Activated T-cell treated with anti-CD3 and anti-CD28 coated beads, Interleukin-2, amount 50 U/mL, for 1 hour (primary cell): ENCODE measurements around the gene POLR2M.

ENCODE experiments used
- DNase-seq: peaks from one replicate; pipeline ENCODE4 v3.0.0-alpha.2; 2020

Gene POLR2M

DNA sequence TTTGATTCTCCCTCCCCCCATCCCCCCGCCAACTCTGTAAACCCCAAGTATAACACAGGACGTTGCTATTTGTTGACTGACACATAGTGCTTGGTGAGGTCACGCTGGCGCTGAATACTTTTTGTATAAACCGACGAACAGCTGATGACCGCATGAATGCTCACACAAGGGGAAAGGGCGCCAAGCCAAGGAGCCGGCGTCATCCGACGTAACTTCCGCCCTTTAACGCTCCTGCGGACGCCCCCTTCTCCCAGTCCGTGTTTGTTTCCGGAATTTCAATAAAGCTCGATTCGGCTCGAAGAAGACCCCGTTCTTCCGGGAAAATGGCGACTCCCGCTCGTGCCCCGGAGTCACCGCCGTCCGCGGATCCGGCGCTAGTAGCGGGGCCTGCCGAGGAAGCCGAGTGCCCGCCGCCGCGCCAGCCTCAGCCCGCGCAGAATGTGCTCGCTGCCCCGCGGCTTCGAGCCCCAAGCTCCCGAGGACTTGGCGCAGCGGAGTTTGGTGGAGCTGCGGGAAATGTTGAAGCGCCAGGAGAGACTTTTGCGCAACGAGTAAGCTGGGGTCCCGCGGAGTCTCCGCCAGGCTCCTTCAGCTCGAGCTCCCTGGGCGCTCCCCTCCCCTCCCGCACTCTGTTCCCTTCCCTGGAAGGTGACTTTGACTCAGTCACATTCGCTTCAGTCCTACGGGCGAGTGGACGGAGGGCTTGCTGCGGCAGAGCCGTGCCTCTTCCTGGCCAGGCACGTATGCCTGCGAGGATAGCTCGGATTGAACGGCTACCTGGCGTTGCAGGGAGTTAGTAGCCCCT is at the start of gene POLR2M:
POLR2M (plus strand) TSS at position 310 of the 805 bp plus-strand sequence; CDS start at position 439, 129 bp downstream.
- peak; percentile 86 for DNase-seq

DNA sequence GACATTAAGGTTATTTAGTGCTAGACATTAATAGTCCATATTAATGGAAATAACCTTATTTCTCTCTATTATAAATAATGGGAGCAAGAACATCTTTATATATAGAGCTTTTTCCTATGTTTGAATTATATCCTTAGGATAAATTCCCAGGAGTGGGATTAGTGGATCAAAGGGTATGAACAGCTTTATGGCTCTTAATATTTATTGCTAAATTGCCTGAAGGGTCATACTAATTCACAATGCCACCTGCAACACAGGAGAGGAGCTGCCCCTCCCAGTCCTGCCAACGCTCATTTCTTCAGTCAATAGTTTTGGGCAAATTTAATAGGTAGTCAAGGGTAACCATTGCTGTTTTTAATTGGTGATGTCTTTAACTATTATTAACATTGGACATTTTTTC is 48.9 kb upstream of the POLR2M start:
- DNase-seq: no peak

DNA sequence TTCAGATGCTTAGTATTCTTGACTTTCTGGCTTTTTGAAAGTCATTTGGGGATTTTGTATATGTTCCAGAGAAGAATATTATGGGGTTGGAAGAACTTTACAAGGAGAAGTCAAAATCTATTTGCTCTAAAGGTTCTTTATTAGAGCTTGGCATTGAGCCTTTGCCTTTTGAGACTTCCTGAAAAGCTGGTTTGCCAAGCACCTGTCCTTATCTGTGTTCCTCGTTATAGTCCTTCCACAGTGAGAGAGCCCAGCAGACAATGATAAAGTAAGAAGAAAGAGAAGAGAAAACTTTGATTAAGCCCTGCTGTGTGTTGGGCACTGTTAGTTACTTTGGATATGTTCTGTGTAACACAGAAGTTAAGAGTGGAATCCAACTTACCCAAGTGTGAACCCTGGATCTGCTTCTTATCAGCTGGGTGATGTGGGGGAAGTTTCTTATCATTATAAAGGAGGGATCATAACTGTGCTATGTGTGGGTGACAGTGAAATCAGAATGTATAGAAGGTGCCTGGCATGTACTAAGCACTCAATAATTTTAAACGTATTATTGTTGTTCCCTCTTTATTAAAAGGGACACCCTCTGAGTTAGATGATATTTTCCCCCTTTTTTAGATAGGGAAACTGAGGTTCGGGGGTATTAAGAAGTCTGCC is 44.3 kb upstream of the POLR2M start:
- DNase-seq: no peak

DNA sequence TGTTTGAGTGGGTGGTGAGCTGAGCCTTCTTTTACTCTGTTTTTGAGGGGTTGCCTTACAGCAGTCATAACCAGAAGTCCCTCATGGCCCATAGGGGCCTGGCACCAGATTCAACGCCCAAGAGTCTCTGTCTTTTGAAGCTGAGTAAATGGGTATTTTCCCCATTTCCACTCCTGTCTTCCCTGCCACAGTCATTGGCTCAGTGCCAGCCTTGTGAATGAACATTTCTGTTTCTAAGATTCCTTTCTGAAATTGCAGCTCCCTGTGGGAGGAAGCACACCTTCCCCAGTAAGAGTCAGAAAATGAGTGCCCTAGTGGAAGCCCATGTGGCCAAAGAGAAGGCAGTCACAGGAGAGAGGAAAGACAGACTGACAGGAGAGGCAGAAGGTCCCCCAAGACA is 43.7 kb upstream of the POLR2M start:
- no peak for DNase-seq

DNA sequence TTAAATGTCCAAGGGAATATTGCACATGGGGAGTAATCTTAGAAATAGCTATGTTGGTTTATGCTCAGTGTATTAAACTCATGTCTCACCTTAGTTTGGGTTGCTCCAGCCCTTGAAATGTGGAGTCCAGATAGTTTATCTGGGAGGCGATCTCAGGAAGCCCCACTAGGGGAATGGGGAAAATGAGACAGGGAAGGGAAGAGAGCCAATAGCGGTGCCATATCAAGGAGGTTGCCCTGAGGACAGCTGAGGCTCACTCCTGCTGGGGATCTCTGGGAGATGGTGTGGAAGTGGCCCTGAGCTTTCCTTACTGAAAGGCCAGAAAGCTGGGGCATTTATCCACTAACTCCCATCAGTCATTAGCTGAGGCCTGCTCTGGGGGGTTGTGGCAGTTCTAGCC is 43.3 kb upstream of the POLR2M start:
- no peak for DNase-seq

DNA sequence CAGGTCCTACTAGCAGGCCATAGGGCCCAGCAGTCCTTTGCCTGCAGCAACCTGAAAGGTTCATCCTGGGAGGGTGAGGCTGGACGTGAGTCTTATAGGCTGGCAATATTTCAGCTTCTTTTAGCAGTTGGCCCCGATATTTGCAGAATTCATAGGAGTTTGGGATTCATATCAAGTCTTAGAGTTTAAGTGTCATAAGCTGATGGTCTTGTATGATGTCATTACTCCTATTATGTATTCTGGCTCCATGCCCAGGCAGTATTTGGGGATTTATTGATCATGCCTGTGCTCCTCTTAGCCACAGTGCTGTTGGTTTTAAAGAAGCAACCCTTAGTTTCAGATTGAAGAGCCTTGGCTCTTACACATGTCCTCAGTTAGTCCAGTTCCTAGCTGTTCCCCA is 41.3 kb upstream of the POLR2M start:
- DNase-seq: no peak

DNA sequence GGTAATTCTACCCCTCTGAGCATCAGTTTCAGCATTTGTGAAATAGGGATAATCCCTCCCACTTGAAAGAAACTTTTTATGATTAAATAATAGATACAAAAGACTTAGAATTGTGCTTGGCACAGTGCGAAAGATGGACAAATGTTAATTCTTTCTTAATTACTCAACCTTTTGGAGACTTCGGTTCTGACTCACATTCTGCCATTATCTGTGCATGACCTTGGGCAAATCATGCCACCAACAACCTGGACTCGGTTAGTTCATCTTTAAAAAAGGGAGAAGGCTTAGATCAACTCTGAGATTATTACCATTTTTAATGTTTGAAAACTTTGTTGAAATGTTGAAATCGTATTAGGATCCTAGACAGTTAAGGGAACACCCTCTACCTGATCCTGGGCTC is 40.6 kb upstream of the POLR2M start:
- no peak for DNase-seq

DNA sequence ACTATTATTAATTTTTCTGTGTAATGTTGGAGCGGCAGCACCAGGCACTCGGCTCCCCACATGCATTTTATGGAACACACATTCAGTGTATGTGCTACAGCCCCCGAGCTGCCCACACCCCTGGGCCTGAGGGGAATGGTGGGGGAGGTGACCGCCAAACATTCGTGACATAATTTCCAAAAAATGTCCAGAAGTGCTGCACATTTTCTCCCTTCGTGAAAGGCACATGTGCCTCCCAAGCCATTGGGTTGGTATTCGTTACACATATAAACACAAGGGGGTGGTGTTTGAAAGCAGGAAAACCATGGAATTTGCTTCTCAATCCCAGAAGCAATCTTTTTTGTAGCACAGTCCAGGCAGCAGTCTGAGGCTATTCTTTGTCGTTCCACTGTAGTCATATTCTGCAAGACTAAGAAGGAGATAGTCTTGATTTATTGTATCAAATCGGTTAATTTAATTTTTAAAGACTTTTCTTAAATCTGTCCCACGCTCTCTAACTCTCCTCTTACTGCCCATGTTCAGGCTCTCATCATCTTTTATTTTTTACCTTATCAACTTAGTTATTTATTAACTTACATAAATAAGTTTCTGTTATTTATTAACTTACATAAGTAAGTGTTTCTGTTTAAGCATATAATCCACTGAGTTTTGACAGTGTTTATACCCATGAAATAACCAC is 39.2 kb upstream of the POLR2M start:
- no peak for DNase-seq

DNA sequence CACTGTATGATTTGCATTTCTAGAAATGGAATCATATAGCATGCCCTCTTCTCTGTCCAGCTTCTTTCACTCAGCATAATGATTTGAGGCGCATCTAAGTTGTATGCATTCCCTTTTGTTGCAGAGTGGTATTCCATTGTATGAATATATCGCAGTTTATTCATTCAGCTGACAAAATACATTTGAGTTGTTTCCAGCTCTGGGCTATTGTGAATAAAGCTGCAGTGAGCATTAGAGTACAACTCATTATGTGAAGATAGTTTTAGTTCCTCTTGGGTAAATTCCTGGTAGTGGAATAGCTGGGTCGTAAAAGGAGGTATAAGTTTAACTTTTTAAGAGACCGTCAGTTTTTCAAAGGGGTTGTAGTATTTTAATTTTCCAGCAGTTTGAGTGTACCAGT is 38.5 kb upstream of the POLR2M start:
- no peak for DNase-seq

DNA sequence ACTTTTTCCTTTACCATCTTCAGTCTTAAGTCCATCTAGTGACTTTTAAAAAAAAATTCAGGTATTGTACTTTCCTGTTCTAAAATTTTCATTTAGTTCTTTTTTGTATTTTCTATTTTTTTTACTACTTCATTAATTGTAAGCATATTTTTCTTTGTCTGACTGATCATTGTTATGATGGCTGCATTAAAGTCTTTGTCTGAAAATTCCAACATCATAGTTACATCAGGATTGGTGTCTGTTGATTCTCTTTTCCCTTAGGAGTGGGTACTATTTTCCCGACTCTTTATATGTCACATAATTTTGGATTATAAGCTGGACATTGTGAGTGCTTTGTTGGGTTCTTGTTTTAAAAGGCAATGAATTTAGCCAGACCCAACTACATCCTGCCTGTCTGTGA is 34.9 kb upstream of the POLR2M start:
- no peak for DNase-seq

DNA sequence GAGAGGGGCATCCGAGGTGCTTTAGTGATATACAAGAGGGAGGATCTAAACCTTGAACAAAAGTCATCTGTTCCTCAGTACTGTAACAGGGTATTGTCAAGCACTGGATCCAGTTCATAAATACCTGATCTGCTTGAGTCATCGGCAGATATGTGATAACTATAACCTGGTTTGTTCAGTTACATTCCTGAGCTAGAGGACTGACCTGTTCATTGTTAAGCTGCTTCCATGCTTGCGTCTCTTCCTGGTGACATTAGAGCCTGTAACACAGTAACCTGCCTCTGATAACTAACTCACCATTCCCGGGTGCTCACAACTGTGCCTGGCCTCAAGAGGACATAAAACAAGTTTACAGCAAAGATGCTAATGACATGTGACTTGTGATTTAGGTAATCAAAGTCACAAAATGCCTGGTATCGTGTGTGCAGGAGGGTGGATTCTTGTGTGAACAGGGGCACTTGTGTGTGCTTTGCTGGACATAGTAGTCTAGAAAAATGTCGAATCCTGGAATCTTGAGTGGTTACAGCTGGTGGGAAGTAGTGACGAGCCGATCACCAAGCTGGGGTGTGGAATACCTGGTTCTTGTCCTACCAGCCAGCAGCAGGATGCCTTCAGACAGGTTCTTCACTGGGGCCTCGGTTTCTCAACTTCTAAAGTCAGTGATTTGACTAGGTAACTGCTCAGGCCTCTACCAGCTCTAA is 30.9 kb upstream of the POLR2M start:
- DNase-seq: no peak

DNA sequence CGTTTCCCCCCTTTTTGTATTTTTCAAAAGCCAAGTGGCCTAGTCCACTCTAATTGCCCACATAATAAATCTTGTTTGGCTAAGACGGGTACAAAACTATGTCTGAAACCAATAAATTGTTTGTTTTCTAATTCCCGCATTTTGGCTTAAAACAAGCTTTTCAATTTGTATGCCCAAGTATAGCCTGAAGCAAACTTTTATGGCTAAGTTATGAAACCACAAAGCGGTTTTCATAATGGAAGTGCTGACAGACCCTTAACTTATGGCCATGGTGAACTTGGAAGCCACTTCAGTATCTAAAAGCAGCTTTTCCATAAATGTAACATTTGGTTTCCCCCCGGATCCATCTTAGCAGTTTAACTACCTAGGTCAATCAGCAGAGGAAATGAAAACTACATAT is 29.9 kb upstream of the POLR2M start:
- no peak for DNase-seq

DNA sequence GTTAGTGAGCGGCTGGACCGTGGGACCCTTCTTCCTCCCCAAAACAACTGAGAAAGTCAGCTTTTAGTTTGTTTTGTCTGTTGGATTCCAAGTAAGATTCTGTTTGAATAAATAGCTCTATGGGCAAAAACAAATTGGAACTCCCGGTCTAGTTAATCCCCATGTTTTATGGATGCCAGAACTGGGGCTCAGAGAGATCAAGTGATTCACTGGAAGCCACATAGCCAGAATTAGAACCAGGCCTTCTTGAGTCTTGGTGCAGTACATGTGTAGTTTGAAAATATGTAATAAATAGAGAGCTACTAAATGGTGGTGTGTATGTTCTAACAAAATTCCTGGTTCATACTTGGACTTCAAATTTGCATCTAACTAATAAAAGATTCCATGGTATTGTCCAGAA is 29.3 kb upstream of the POLR2M start:
- DNase-seq: no peak

DNA sequence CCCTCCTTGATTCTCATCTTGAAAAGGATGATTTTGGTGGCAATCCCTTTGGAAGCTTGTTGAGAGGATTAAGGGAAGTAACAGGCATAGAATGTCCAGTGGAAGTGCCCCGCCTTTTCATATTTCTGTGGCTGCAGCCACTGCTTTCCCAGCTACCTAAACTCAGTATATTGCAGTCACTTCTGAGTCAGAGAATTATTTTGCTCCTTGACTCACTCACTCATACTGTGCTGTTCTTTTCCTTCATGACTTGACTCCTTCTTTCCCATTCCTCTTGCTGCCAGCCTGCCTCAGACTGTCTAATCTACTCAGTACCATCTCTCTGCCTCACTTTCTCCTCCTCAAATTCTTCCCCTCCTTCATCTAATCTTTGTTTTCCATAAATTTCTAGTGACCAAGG is 26.5 kb upstream of the POLR2M start:
- no peak for DNase-seq

DNA sequence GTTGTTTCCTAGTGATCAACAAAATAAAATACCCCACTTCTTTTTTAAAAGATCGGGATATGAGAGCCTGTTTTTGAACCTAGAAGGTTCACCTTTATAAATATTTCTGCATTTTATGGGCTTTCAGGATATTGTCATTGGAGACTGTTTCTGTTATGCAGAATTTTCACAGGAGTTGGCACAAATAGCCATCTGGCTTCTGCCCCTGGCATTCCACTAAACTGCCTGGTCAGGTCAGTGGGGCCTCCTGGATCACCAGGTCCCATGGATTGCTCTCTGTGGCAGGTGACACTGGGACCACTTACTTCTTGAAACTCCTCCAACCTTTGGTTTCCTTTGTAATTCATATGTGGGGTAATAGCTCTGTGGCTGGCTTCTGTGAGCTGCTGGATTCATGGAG is 25.5 kb upstream of the POLR2M start:
- DNase-seq: no peak

DNA sequence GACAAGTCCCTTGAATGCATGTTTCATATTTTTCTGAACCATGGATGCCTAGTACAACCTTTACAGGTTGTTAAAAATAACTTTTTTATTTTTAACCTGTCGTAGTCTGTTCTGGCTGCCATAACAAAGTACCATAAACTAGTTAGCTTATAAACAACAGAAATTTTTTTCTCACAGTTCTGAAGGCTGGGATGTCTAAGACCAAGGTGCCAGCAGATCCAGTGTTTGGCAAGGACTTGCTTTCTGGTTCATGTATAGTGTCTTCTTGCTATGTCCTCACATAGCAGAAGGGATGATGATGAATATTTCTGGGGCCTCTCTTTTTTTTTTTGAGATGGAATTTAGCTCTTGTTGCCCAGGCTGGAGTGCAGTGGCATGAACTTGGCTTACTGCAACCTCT is 23.0 kb upstream of the POLR2M start:
- no peak for DNase-seq

DNA sequence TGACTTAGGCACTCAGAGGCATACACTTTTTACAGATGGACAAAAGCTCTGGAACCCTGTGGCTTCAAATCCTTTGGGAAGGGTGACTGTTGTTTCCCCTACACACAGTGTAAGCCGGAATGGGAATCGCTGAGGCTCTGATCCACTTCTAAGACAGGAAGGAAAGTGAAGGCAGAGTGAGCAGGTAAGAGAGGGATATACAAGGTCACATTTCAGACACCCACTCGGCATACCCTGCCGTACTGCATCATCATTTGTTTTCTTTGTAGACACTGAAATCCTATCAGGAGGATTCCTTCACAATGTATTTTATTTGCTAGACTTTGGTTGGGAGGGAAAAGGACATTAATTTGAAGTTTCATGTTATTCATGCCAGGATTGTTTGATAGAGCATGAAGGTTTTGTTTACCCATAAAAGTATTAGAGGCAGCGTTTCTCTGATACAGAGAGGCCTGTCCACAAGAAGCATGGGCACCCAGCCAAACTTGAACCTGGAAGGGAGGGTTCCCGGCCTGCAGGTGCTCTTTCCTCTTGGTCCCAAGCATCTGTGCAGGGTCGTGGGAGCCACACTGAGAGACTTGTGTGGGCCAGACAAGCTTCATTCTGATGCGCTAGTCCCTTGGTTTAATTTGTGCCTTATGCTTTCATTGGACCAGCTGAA is 21.9 kb upstream of the POLR2M start:
- DNase-seq: no peak

DNA sequence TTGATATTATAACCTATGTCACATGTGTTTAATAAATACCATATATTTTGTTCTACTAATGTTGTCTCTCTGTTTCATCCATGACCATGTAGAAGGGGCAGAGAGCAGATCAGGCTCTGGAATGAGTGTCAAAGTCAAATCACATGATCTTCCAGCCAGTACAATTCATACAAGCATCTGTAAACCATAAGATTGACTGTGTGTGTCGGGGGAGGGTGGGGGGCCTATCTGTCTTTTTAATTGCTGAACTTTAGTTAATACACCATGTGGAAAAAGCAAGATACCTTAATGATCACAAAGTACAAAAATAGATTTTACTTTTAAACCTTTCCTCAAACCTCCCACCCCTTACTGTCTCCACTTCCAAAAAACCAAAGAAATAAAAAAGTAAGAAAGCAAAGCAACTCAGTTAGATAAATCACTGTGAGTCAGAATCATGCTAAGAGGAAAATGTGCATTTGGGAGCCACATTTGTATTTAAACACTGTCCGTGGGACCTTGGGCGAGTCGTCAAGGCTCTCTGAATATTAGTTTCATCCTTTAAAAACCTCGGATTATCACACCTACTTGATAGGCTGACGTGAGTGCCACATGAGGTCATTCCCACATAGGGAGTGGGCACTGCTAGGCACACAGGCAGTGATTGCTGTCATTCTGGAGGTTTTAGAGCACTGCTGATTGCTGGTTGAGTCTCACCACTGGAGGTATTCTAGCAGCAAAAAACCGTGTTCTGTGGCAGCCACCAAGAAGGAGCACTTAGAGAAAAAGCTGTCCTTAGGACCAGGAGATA is 21.0 kb upstream of the POLR2M start:
- no peak for DNase-seq

DNA sequence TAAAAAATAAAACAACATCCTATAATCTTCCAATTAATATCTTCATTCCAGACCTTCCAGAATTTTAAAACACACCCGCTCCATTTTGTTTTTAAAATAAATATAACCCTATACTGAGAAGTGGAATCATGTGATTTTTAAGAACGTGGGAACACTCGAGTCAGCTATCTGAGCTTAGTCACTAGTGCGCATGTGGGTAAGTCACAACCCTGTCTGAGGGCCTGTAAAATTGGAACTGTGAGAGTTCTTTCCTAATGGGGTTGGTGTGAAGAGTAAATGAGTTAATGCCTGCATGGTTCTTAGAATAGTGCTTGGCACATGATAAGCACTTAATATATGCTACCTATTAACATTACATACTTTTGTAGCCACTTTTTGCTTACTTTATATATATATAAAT is 19.9 kb upstream of the POLR2M start:
- DNase-seq: no peak

DNA sequence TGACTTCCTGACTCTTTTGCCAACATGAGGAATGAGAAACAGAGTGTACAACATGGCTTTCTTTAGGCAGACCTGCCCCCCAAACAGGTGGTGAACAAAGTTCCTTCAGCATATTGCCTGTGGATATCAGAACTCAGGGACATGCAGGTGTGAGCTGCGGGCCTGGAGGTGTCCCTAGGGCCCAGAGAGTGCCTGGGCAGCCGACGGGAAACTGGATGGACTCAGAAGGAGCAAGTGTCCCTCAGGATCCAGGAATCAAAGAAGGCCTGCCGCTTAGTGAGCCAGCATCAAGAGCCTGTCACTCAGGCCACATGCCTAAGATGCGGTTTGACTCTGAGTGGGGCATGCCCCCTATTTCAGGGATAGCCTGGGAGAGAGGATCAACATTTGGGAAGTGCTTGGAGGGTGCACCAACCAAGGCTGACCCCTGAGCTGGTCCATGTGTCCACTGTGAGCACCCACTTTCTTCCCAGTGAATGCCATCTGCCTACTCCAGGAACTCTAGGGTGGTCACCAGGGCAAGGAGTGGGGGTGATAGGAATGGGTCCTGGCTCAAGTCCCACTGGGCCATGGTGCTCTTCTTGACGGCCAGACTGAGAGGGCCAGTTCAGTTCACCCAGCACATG is 16.1 kb upstream of the POLR2M start:
- DNase-seq: no peak

DNA sequence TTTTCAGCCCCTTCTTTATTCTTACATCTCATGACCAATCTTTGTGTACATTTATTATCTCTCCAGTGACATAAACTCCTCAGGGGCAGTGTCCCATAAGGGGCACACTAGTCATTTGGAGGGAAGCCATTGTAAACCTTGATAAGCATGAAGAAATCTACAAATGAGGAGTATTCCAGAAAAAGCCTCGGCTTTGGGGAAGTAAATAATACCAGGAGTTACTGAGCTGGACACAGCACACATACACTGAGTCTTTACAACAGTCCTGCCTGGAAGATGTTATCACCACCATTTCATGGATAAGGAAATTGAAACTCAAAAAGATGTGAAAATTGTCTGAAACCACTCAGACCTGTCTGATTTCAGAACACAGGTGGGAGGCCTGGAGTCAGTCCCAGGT is 15.4 kb upstream of the POLR2M start:
- no peak for DNase-seq

DNA sequence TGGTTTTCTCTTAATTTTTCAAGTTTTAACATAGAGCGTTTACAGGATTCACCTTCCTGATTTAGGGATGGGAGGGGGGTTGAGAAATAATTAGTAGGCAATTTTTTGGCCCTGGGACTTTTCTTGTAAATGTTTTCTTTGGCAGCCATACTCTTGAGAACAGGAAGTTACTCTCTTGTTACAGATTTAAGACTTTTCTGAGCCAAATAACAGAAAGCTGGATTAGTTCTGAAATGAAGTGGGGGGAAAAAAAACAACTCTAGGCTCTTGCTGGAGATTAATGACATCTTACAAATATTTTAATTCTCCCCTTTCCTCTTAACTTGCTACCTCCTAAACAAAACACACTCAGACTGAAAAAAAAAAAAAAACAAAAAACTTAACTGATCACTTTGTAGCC is 13.8 kb upstream of the POLR2M start:
- DNase-seq: no peak
